GM18511 (cell line): Measurements from ENCODE around the gene KCTD14.
A peak's percentile ranks its signal among the peaks of the same experiment; 100 is the strongest.
"Not testable (repeated sequence)": the region's sequence is repeated elsewhere in the genome, so short reads cannot be mapped to it uniquely, and the experiment has no call there.

ENCODE experiments used
- ATAC-seq: cut with Tn5 transposase; IDR thresholded peaks from one replicate; pipeline ENCODE4 v1.9.1; 2021; ENCODE audit warnings: mild to moderate bottlenecking, moderate library complexity; ENCODE audit not compliant: unreplicated experiment

Gene KCTD14

GRCh38 chr11:78027759-78028158 is 4.7 kb upstream of the KCTD14 start:
- no peak for ATAC-seq

- no peak for ATAC-seq
These were observed 2.3 kb upstream of the KCTD14 start for GRCh38 chr11:78025378-78025777.

GRCh38 chr11:78023426-78023825 is 350 bp upstream of the KCTD14 start:
- no peak for ATAC-seq

GRCh38 chr11:78021611-78022010 is 1.5 kb downstream of the KCTD14 start:
- ATAC-seq, result no peak

GRCh38 chr11:78020246-78020645 is 2.8 kb downstream of the KCTD14 start:
- ATAC-seq, result no peak

- no peak for ATAC-seq
These were observed 3.3 kb downstream of the KCTD14 start for GRCh38 chr11:78019808-78020207.

GRCh38 chr11:78015878-78016277 is 7.2 kb downstream of the KCTD14 start:
- no peak for ATAC-seq

GRCh38 chr11:78014937-78015520 is 8.0 kb downstream of the KCTD14 start:
- ATAC-seq, result not testable (repeated sequence)

GRCh38 chr11:78011301-78011700 is 11.8 kb downstream of the KCTD14 start:
- ATAC-seq, result no peak

GRCh38 chr11:78010755-78011154 is 12.3 kb downstream of the KCTD14 start:
- no peak for ATAC-seq

GRCh38 chr11:78010304-78010703 is 12.8 kb downstream of the KCTD14 start:
- ATAC-seq, result no peak

- ATAC-seq, result no peak
These were observed 14.0 kb downstream of the KCTD14 start for GRCh38 chr11:78009062-78009461.

- no peak for ATAC-seq
These were observed 22.9 kb downstream of the KCTD14 start for GRCh38 chr11:78000193-78000592.

GRCh38 chr11:77999446-78000030 is 23.5 kb downstream of the KCTD14 start:
- no peak for ATAC-seq

- peak; percentile 99 for ATAC-seq
These were observed 28.4 kb downstream of the KCTD14 start, which contains the start of gene INTS4 for GRCh38 chr11:77994434-77995362. Gene INTS4 (minus strand): TSS chr11:77994668. CDS start chr11:77994643, 25 bp downstream.

GRCh38 chr11:77993902-77994301 is 29.2 kb downstream of the KCTD14 start:
- no peak for ATAC-seq

- ATAC-seq, result no peak
These were observed 32.1 kb downstream of the KCTD14 start for GRCh38 chr11:77990981-77991380.

- ATAC-seq, result not testable (repeated sequence)
These were observed 36.6 kb downstream of the KCTD14 start for GRCh38 chr11:77986456-77986855.

GRCh38 chr11:77981346-77981947 is 41.6 kb downstream of the KCTD14 start:
- ATAC-seq, result no peak

- ATAC-seq, result peak; percentile 78
These were observed 54.7 kb downstream of the KCTD14 start for GRCh38 chr11:77968337-77968736.

GRCh38 chr11:77967753-77968152 is 55.3 kb downstream of the KCTD14 start:
- no peak for ATAC-seq
